KMS-11 (cell line): ENCODE measurements around the gene DSCAML1.

Experiments used
- H2AFZ ChIP-seq: fragments of 200-600 bp; sonication (generic); 2 replicates; pipeline ENCODE4 v1.6.1; 2016; ENCODE audit warnings: antibody characterized with exemption, mixed run types, low read depth
- H3K27ac ChIP-seq: fragments of 200-600 bp; sonication (generic); 2 replicates; pipeline ENCODE4 v1.6.1; 2016; ENCODE audit warnings: mild to moderate bottlenecking, mixed run types
- H3K27me3 ChIP-seq: fragments of 200-600 bp; sonication (generic); 2 replicates; pipeline ENCODE4 v1.6.1; 2017; ENCODE audit warnings: mild to moderate bottlenecking, low read depth, mixed run types, moderate library complexity; ENCODE audit not compliant: insufficient read depth
- H3K36me3 ChIP-seq: fragments of 200-600 bp; sonication (generic); 2 replicates; pipeline ENCODE4 v1.6.1; 2017; ENCODE audit warnings: mild to moderate bottlenecking, mixed run types; ENCODE audit not compliant: insufficient read depth
- H3K4me1 ChIP-seq: fragments of 200-600 bp; sonication (generic); 2 replicates; pipeline ENCODE4 v1.6.1; 2016; ENCODE audit warnings: mild to moderate bottlenecking, low read depth, mixed run types; ENCODE audit not compliant: poor library complexity, severe bottlenecking
- H3K4me2 ChIP-seq: fragments of 200-600 bp; sonication (generic); 2 replicates; pipeline ENCODE4 v1.7.0; 2016; ENCODE audit warnings: mild to moderate bottlenecking, mixed run types
- H3K4me3 ChIP-seq: fragments of 200-600 bp; sonication (generic); IDR thresholded peaks from 2 replicates; pipeline ENCODE4 v1.6.1; 2017; ENCODE audit warnings: low read depth, low read length, mixed read lengths; ENCODE audit not compliant: insufficient read depth
- H3K79me2 ChIP-seq: fragments of 200-600 bp; sonication (generic); 2 replicates; pipeline ENCODE4 v1.6.1; 2016; ENCODE audit warnings: low read depth, mixed run types; ENCODE audit not compliant: insufficient read depth
- H3K9ac ChIP-seq: fragments of 200-600 bp; sonication (generic); 2 replicates; pipeline ENCODE4 v1.6.1; 2016; ENCODE audit warnings: mild to moderate bottlenecking, mixed run types
- H4K20me1 ChIP-seq: fragments of 200-600 bp; sonication (generic); 2 replicates; pipeline ENCODE4 v1.6.1; 2016; ENCODE audit warnings: mild to moderate bottlenecking, mixed run types; ENCODE audit not compliant: insufficient read depth
- CTCF ChIP-seq: fragments of 200-600 bp; sonication (generic); conservative IDR thresholded peaks from 2 replicates; pipeline ENCODE4 v1.6.1; 2017; ENCODE audit warnings: low read depth, mild to moderate bottlenecking, antibody characterized with exemption, low read length, moderate library complexity, mixed read lengths

The DSCAML1 gene

GRCh38 chr11:117799634-117800033 is 2.6 kb upstream of the DSCAML1 start:
- Histone ChIP-seq H3K4me1 (no peaks in the 10 kb centered on the region), H3K27me3 (no peaks in the 10 kb centered on the region), H4K20me1 (no peaks in the 10 kb centered on the region), H3K4me3 (no peak overlapping the region), H3K4me2 (no peak overlapping the region), H3K9ac (no peak overlapping the region), H3K27ac (no peak overlapping the region), H3K36me3 (no peaks in the 10 kb centered on the region), H2AFZ (no peak overlapping the region), H3K79me2 (no peaks in the 10 kb centered on the region)
- TF ChIP-seq CTCF, result no peak

- Histone ChIP-seq H3K4me3 (no peak overlapping the region), H3K4me1 (no peaks in the 10 kb centered on the region), H3K27me3 (no peaks in the 10 kb centered on the region), H2AFZ (no peak overlapping the region), H3K27ac (no peak overlapping the region), H3K9ac (no peak overlapping the region), H3K79me2 (no peaks in the 10 kb centered on the region), H3K4me2 (no peak overlapping the region), H3K36me3 (no peaks in the 10 kb centered on the region), H4K20me1 (no peaks in the 10 kb centered on the region)
- TF ChIP-seq CTCF, result no peak
Observed at GRCh38 chr11:117796456-117796871, 552 bp downstream of the DSCAML1 start.

- Histone ChIP-seq H3K4me1 (no peaks in the 10 kb centered on the region), H3K79me2 (no peaks in the 10 kb centered on the region), H3K4me3 (no peak overlapping the region), H3K36me3 (no peaks in the 10 kb centered on the region), H3K27ac (no peak overlapping the region), H4K20me1 (no peaks in the 10 kb centered on the region), H3K9ac (no peak overlapping the region), H3K27me3 (no peaks in the 10 kb centered on the region), H3K4me2 (no peak overlapping the region), H2AFZ (no peak overlapping the region)
- no peak for TF ChIP-seq CTCF
Observed at GRCh38 chr11:117795638-117796455, 1.2 kb downstream of the DSCAML1 start.

DNA sequence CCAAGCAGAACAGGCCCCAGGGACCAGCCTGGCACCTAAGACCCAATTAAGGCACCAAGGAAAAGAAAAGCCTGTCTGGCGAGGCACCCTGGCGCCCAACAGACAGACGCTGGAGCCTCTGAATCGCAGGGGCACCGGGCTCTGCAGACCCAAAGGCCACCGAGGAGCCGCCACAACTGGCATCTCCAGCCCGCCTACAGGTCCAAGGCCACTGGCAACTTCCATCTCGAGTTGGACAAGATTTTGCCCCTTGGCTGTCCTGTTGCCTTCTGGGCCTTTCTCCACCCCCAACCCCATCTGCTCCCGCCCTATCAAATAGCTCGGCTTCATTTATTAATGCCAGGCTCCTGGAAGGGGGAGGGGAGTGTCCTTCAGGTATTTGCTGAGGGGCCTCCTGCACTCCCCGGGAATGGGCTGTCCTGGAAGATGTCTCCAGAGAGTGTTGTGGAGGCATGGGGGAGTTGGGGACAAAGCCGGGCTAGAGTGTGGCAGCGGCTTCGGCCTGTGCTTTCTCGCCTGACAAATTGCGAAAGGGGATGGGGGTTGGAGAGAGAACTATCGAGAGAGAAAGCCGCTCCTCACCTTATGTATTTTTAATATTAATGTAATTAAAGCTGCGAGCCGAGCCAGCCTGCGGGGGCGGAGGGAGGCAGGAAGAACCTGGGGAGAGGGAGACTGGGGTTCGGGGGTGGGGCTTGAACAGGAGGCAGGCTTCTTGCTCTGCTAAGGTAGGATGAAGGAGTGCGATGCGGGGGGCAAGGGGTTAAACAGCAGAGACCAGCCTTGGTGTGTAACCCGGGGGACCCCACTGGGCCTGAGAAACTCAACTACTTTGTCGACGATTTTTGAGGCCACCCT is 2.0 kb downstream of the DSCAML1 start:
- no peaks in the 10 kb centered on the region for H3K27me3 ChIP-seq
- no peak overlapping the region for H3K9ac ChIP-seq

More for the DNA sequence above, 2.0 kb downstream of the DSCAML1 start:
- TF ChIP-seq CTCF, result no peak
- Histone ChIP-seq H3K4me1 (no peaks in the 10 kb centered on the region), H3K79me2 (no peaks in the 10 kb centered on the region), H3K4me2 (no peak overlapping the region), H3K36me3 (no peaks in the 10 kb centered on the region), H3K27ac (no peak overlapping the region), H2AFZ (no peak overlapping the region), H4K20me1 (no peaks in the 10 kb centered on the region), H3K4me3 (no peak overlapping the region)
